ENCODE results near the gene TMEM185B.

TMEM185B gene

GRCh38 chr2:120231564-120231973 lies 8.4 kb upstream of the TMEM185B start:
- DNase-seq (ENCODE audit: low read depth): no peak

GRCh38 chr2:120230515-120231471 lies 7.6 kb upstream of the TMEM185B start:
- DNase-seq (ENCODE audit: low read depth): no peak

- DNase-seq (ENCODE audit: low read depth): no peak
Observed at GRCh38 chr2:120229341-120229740, 6.1 kb upstream of the TMEM185B start.

GRCh38 chr2:120228503-120228902 lies 5.3 kb upstream of the TMEM185B start:
- DNase-seq (ENCODE audit: low read depth): no peak

GRCh38 chr2:120227111-120227991 lies 4.2 kb upstream of the TMEM185B start:
- no peak for DNase-seq (ENCODE audit: low read depth)

GRCh38 chr2:120226316-120226715 lies 3.1 kb upstream of the TMEM185B start:
- DNase-seq (ENCODE audit: low read depth): no peak

GRCh38 chr2:120225549-120226065 lies 2.4 kb upstream of the TMEM185B start:
- DNase-seq (ENCODE audit: low read depth): no peak

GRCh38 chr2:120224735-120225548 lies 1.7 kb upstream of the TMEM185B start:
- no peak for DNase-seq (ENCODE audit: low read depth)

- no peak for DNase-seq (ENCODE audit: low read depth)
Observed at GRCh38 chr2:120224256-120224655, 1.1 kb upstream of the TMEM185B start.

GRCh38 chr2:120222186-120223033 lies 790 bp downstream of the TMEM185B start:
- DNase-seq (ENCODE audit: low read depth): no peak

- no peak for DNase-seq (ENCODE audit: low read depth)
Observed at GRCh38 chr2:120221616-120222015, 1.6 kb downstream of the TMEM185B start.

- no peak for DNase-seq (ENCODE audit: low read depth)
Observed at GRCh38 chr2:120220756-120221155, 2.4 kb downstream of the TMEM185B start.

GRCh38 chr2:120219766-120220165 lies 3.4 kb downstream of the TMEM185B start:
- no peak for DNase-seq (ENCODE audit: low read depth)

- no peak for DNase-seq (ENCODE audit: low read depth)
Observed at GRCh38 chr2:120219291-120219690, 3.9 kb downstream of the TMEM185B start.

- no peak for DNase-seq (ENCODE audit: low read depth)
Observed at GRCh38 chr2:120218181-120218580, 5.0 kb downstream of the TMEM185B start.

GRCh38 chr2:120210270-120210693 lies 12.9 kb downstream of the TMEM185B start:
- no peak for DNase-seq (ENCODE audit: low read depth)

- no peak for DNase-seq (ENCODE audit: low read depth)
Observed at GRCh38 chr2:120209427-120210269, 13.6 kb downstream of the TMEM185B start.

- no peak for DNase-seq (ENCODE audit: low read depth)
Observed at GRCh38 chr2:120208381-120209353, 14.5 kb downstream of the TMEM185B start.
